HG03039 (cell line): Measurements from ENCODE around the gene SARM1.

Experiments
- ATAC-seq: cut with Tn5 transposase; IDR thresholded peaks from one replicate; pipeline ENCODE4 v1.9.1; 2021; ENCODE audit warnings: mild to moderate bottlenecking, moderate library complexity; ENCODE audit not compliant: unreplicated experiment

Gene SARM1

GRCh38 chr17:28340374-28340773 lies 31.1 kb upstream of the SARM1 start:
- no peak for ATAC-seq

DNA sequence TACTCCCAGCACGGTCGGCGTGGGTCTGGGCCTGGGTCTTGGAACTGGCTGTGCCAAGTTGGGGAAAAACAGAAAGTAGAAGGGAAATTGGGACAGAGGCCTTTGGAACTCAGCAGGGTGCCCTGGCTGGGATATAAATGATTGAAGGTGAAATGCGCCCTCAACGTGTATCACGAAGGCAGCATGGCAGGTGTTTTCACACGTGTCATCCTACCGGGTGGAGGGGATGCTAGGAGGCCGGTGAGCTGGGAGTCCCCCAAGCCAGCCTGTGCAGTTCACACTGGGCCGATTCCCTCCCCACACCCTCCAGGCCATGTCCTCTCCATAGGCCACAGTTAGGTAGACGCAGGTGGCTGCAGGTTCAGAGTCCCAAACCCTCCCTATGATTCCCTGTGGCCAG lies 30.0 kb upstream of the SARM1 start:
- no peak for ATAC-seq

- ATAC-seq, result no peak
These were observed 29.2 kb upstream of the SARM1 start for GRCh38 chr17:28342313-28342712.

- ATAC-seq, result no peak
These were observed 28.0 kb upstream of the SARM1 start for GRCh38 chr17:28343491-28343932.

DNA sequence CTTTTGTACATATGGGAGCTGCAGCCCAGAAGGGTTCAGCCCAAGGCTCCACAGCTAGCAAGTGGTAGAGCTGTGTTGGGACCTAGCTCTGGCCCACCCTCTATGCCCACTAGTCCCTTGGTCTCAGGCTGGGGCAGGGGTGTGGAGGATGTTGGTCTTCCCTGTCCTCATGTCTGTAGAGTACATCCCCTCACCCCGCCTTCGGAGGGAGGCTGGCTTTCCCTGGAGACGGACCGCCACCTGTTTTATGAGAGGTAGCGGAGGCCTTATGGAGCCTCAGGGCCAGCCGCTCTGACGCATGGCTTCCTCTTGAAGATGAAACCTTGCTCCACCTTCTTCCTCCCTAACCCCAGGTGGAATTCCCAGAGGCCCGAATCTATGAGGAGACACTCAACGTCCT lies 27.5 kb upstream of the SARM1 start:
- no peak for ATAC-seq

DNA sequence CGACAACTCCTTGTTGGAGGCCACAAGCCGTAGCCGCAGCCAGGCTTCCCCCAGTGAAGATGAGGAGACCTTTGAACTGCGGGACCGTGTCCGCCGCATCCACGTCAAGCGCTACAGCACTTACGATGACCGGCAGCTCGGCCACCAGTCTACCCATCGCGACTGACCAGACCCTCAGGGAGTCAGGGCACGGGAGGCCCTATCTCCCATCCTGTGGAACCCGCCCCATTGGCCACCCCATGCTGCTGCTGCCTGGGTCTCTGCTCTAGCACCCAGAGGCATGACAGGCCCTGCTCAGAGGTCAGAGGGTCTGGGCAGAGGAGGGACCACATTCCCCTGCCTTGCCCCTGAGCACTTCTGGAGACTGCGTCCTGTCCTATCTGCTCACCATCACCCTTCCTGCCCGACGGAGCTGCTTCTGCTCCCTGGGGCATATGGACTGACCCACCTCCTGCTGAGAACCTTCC lies 27.0 kb upstream of the SARM1 start:
- no peak for ATAC-seq

GRCh38 chr17:28345419-28346198 lies 25.9 kb upstream of the SARM1 start:
- no peak for ATAC-seq

- ATAC-seq, result no peak
These were observed 25.3 kb upstream of the SARM1 start for GRCh38 chr17:28346199-28346580.

DNA sequence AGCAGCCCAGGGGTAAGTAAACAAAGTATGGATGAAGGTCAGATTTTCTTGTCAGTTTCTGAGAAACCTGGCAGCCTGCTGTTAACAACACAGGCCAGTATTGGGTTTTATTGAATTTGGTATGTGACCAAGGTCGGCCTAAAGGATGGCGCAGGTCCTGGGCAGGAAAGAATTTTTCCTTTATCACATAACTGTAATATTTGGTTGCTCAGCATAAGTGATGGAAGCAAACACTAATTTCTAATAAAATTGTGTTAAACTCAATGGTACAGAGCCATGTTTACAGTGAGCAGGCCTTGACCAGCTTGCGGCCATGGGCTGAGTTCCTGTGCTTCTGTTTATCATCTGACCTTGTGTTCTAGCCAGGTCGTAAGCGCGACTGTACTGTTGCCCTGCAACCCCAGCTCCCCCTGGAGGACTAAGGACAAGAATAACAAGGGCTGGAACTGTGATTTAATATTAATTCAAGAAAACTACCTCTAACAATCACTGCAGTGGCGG lies 24.7 kb upstream of the SARM1 start:
- no peak for ATAC-seq

GRCh38 chr17:28347261-28347891 lies 24.1 kb upstream of the SARM1 start:
- no peak for ATAC-seq

DNA sequence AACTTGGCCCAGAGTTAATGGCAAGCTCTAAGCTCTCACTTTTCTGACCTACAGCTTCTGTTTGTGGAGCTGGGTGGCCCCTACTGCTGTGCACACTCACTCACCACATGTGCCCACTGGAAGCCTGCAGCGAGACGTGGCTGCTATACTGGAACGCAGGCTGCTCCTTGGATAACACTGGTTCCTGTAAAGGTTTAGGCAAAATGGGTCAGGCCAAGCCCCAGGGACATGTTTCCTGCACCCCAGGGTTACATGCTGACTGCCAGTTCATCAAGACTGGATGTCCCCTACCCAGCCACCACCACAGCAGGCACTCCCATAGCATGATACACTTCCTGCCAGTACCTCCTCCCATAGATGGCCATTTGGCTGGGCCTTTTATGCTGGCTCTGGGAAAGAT lies 22.5 kb upstream of the SARM1 start:
- ATAC-seq, result no peak

DNA sequence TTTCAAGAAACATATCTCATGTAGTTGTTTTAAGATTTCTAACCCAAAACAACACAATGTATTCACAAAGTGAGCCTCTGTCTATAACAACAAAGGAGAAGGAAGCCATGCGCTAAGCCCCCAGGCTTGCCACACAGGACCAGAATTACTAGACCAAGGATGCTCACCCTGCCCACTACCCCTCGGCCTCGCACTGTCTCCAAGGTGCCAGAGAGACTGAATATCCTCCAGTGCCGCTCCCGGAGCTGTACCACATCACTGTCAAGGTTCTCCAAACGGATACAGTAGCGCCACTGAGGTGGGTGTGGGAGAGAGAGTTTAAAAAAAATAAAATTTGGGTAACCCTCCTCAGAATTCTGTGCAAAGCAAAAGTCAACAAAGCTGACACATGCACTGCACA lies 21.2 kb upstream of the SARM1 start:
- no peak for ATAC-seq

DNA sequence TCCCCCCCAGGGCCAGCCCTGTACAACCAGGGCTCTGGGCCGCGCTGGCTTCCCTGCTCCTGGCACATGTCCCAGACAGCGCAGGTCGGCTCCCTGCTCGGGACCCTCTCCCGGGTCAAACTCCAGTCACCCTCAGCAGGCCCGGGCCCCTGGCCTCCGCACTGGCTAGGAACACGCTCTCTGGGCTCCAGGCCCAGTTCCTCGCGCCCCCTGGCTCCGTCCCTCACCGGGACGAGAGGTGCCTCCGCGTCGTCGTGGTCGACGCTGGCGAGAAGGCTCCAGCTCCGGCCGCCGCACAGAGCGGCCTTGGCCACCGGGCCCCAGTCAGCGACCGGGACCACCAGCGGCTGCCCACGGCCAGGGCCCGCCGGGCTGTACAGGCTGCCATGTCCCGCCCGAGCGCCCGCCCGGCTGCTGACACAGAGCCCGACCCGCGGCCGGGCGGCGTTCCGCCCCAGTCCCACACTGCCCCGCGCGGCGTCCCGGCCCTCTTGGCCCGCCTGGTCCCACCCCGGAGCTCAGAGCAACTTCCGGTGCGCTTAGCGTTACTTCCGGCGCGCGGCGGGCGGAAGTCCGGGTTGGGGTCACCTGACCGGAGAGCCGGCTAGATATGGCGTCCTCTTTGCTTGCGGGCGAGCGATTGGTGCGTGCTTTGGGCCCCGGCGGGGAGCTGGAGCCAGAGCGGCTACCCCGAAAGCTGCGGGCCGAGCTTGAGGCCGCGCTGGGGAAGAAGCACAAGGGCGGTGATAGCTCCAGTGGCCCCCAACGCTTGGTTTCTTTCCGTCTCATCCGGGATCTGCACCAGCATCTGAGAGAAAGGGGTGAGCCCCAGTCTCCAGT lies 14.2 kb upstream of the SARM1 start, which contains the start of gene POLDIP2:
TSS of gene POLDIP2 (minus strand) at position 467 of the 840 bp plus-strand sequence. CDS start at position 388, 79 bp downstream.
- peak; percentile 96 for ATAC-seq

- no peak for ATAC-seq
These were observed 13.6 kb upstream of the SARM1 start for GRCh38 chr17:28357901-28358197.

DNA sequence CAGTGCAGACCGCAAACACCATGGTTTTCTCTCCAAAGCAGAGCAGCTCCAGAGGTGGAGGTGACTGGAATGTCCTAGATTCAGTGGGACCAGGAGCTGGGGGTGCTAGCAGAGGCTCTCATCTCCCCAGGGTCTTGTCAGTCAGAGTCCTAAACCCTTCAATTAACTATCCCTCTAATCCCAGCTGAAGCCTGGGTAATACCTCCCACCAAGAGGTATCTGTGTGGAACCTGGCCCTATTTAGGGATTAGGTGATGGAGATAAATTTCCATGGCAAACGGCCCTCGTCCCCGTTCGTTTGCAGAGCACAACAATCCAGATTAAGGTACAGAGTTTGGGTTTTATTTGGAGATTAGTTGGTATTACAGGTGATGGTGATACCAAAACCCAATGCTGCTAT lies 8.3 kb upstream of the SARM1 start:
- ATAC-seq, result no peak

- ATAC-seq, result no peak
These were observed 7.5 kb upstream of the SARM1 start for GRCh38 chr17:28363776-28364650.

GRCh38 chr17:28364665-28365363 lies 6.7 kb upstream of the SARM1 start, which contains the start of gene SEBOX:
TSS of gene SEBOX (minus strand) at chr17:28365199. CDS start at chr17:28365151, 48 bp downstream.
- no peak for ATAC-seq

- ATAC-seq, result no peak
These were observed 6.0 kb upstream of the SARM1 start for GRCh38 chr17:28365487-28365886.

- ATAC-seq, result no peak
These were observed 4.9 kb upstream of the SARM1 start for GRCh38 chr17:28366605-28367004.
